Gastrocnemius medialis (tissue), 4 donors: ENCODE results near the gene ALDH1B1. TPM values are rescaled to one million over a fixed set of nuclear protein-coding genes. Genes with fewer than 3 reads are reported as not detected.

Experiments used
- ATAC-seq, 2 donors: fragments of 150-250 bp; one replicate each; pipeline ENCODE4 v1.9.1; 2016
- DNase-seq, 2 donors: peaks; one replicate each; pipeline ENCODE4 v3.0.0-alpha.2; 2019
- H3K27ac ChIP-seq, 4 donors: fragments of 200-600 bp; sonication (generic); 1 replicate in 1 of 4; 2 replicates in 3 of 4; pipeline ENCODE4 v1.5.1; 2016 to 2018; ENCODE audit warnings: mild to moderate bottlenecking in 2 of 4, moderate library complexity in 1 of 4
- H3K27me3 ChIP-seq, 3 donors: fragments of 200-600 bp; sonication (generic) in 2 of 3; 1 replicate in 1 of 3; 2 replicates in 2 of 3; pipeline versions ENCODE4 v1.5.1 to v1.6.0; 2016 to 2019; ENCODE audit warnings: mild to moderate bottlenecking in 1 of 3, moderate library complexity in 1 of 3
- H3K36me3 ChIP-seq, 2 donors: fragments of 200-600 bp; sonication (generic) in 1 of 2; one replicate each; pipeline ENCODE4 v1.5.1; 2017 to 2018
- H3K4me1 ChIP-seq, 2 donors: fragments of 200-600 bp; sonication (generic) in 1 of 2; one replicate each; pipeline ENCODE4 v1.5.1; 2016 to 2017; ENCODE audit warnings: mild to moderate bottlenecking in 2 of 2
- H3K4me3 ChIP-seq, 4 donors: fragments of 200-600 bp; sonication (generic) in 3 of 4; 1 replicate in 1 of 4; 2 replicates in 3 of 4; pipeline ENCODE4 v1.5.1; 2016 to 2019; ENCODE audit warnings: mild to moderate bottlenecking in 2 of 4
- H3K9me3 ChIP-seq, 3 donors: fragments of 200-600 bp; sonication (generic) in 2 of 3; 1 replicate in 1 of 3; 2 replicates in 2 of 3; pipeline ENCODE4 v1.5.1; 2016 to 2019
- CTCF ChIP-seq, 5 experiments: fragments of 450-650 bp in 3 of 5; fragments of 200-600 bp in 2 of 5; sonication (generic) in 2 of 5; IDR thresholded peaks in 4 of 5; conservative IDR thresholded peaks in 1 of 5; 1 replicate in 4 of 5; 2 replicates in 1 of 5; pipeline ENCODE4 v1.5.1; 2016 to 2019; ENCODE audit warnings: antibody characterized with exemption in 5 of 5, mild to moderate bottlenecking in 3 of 5, moderate library complexity in 3 of 5
- POLR2A ChIP-seq, 2 donors: fragments of 450-650 bp; IDR thresholded peaks; one replicate each; pipeline ENCODE4 v1.6.1; 2017; ENCODE audit warnings: antibody characterized with exemption in 2 of 2, mild to moderate bottlenecking in 2 of 2, moderate library complexity in 2 of 2
- in situ Hi-C, 4 donors: fragments of 200-750 bp; cut with MboI; loops; one replicate each; pipeline versions ENCODE4 v1.15.0 to v1.8.0; 2017; ENCODE audit warnings: low sequenced_read_pairs in 4 of 4
- intact Hi-C: fragments of 100-400 bp; cut with DNase I; formaldehyde crosslinking; loops from one replicate; pipeline ENCODE4 v1.15.1; 2023; ENCODE audit warnings: low total_unique reads
- total RNA-seq, 4 donors: library from RNA; depleted of rRNA; stranded (reverse); fragments of >200 nt; gene quantifications; one replicate each; pipeline versions ENCODE4 v1.1.0 to v1.2.3, GENCODE V29; 2016

The ALDH1B1 gene
- total RNA-seq, 4 donors from 2014 or later = 21.0 to 50.9 (median 36.0) TPM

GRCh38 chr9:38424918-38425317, 32.4 kb downstream of the ALDH1B1 start:
- H3K9me3 ChIP-seq = no peaks in the 10 kb centered on the region
- no peaks in the 10 kb centered on the region for H3K36me3 ChIP-seq
- no peaks in the 10 kb centered on the region for H3K4me1 ChIP-seq
- intact Hi-C loops = no loop called here
- no peak overlapping the region for H3K4me3 ChIP-seq
- in situ Hi-C loops = loop anchor here in 1 of 4 donors (25.0 kb wide), 1 partner anchor 663 kb away; the partner anchor contains the start of gene TRMT10B
- ATAC-seq (no peak), DNase-seq (no peak)
- no peak overlapping the region for H3K27ac ChIP-seq
- peaks cover 13 to 33% (median 31%) of the 10 kb centered on the region in 3 donors for H3K27me3 ChIP-seq
- TF ChIP-seq POLR2A (IDR thresholded peaks at IDR 0.05) (no peak), CTCF (IDR thresholded peaks at IDR 0.05 in 4 of 5, conservative IDR thresholded peaks at IDR 0.05 in 1 of 5) (no peak)

GRCh38 chr9:38428062-38428461, 35.6 kb downstream of the ALDH1B1 start:
- in situ Hi-C loops = no loop called here
- Histone ChIP-seq H3K9me3 (no peaks in the 10 kb centered on the region), H3K4me3 (no peak overlapping the region), H3K27me3 (peaks cover 13 to 25% (median 21%) of the 10 kb centered on the region in 3 donors), H3K27ac (no peak overlapping the region), H3K4me1 (no peaks in the 10 kb centered on the region), H3K36me3 (no peaks in the 10 kb centered on the region)
- ATAC-seq = no peak
- TF ChIP-seq POLR2A (IDR thresholded peaks at IDR 0.05) = no peak
- no peak for TF ChIP-seq CTCF (IDR thresholded peaks at IDR 0.05 in 4 of 5, conservative IDR thresholded peaks at IDR 0.05 in 1 of 5)
- no peak for DNase-seq
- intact Hi-C loops = no loop called here

GRCh38 chr9:38431116-38431515, 38.6 kb downstream of the ALDH1B1 start:
- DNase-seq (no peak), ATAC-seq (no peak)
- Histone ChIP-seq H3K4me1 (no peaks in the 10 kb centered on the region), H3K27me3 (peaks cover 0 to 11% (median 3%) of the 10 kb centered on the region in 3 donors), H3K27ac (no peak overlapping the region), H3K4me3 (no peak overlapping the region), H3K9me3 (no peaks in the 10 kb centered on the region), H3K36me3 (no peaks in the 10 kb centered on the region)
- TF ChIP-seq CTCF (IDR thresholded peaks at IDR 0.05 in 4 of 5, conservative IDR thresholded peaks at IDR 0.05 in 1 of 5) (no peak), POLR2A (IDR thresholded peaks at IDR 0.05) (no peak)
- in situ Hi-C loops (no loop called here), intact Hi-C loops (no loop called here)

- Histone ChIP-seq H3K27ac (no peak overlapping the region), H3K4me1 (no peaks in the 10 kb centered on the region), H3K36me3 (no peaks in the 10 kb centered on the region), H3K4me3 (no peak overlapping the region), H3K9me3 (no peaks in the 10 kb centered on the region), H3K27me3 (no peaks in the 10 kb centered on the region)
- in situ Hi-C loops = no loop called here
- peak in 4 of 5 experiments; percentile 18 to 55 (median 40) for TF ChIP-seq CTCF (IDR thresholded peaks at IDR 0.05 in 4 of 5, conservative IDR thresholded peaks at IDR 0.05 in 1 of 5)
- no peak for TF ChIP-seq POLR2A (IDR thresholded peaks at IDR 0.05)
- no peak for DNase-seq
- intact Hi-C loops = no loop called here
- no peak for ATAC-seq
These were observed 40.5 kb downstream of the ALDH1B1 start for GRCh38 chr9:38432922-38433510.

GRCh38 chr9:38434365-38434764, 41.9 kb downstream of the ALDH1B1 start:
- Histone ChIP-seq H3K36me3 (no peaks in the 10 kb centered on the region), H3K9me3 (no peaks in the 10 kb centered on the region), H3K4me1 (no peaks in the 10 kb centered on the region), H3K27me3 (no peaks in the 10 kb centered on the region), H3K4me3 (no peak overlapping the region), H3K27ac (no peak overlapping the region)
- in situ Hi-C loops = no loop called here
- ATAC-seq (no peak), DNase-seq (no peak)
- intact Hi-C loops = no loop called here
- TF ChIP-seq CTCF (IDR thresholded peaks at IDR 0.05 in 4 of 5, conservative IDR thresholded peaks at IDR 0.05 in 1 of 5) = no peak
- no peak for TF ChIP-seq POLR2A (IDR thresholded peaks at IDR 0.05)
